HEK293 (cell line): ENCODE measurements around the gene LYPLA2.
"Not testable (repeated sequence)": the region's sequence is repeated elsewhere in the genome, so short reads cannot be mapped to it uniquely, and the experiment has no call there.

ENCODE experiments used
- CTCF ChIA-PET: fragments of 350-600 bp; formaldehyde crosslinking; extraction: SDS; loops from one replicate; lab custom pipeline; 2021; ENCODE audit warnings: antibody characterized with exemption; lab: Yijun Ruan, JAX
- POLR2A ChIA-PET: fragments of 300-600 bp; formaldehyde crosslinking; extraction: SDS; loops from one replicate; lab custom pipeline; 2020; ENCODE audit warnings: antibody characterized with exemption, inconsistent platforms; lab: Yijun Ruan, JAX
- H3K27ac ChIP-seq: fragments of 200-500 bp; sonication (Bioruptor generic); 2 replicates; pipeline ENCODE4 v1.5.1; 2014; ENCODE audit warnings: low read depth, low read length, control low read depth, inconsistent platforms; ENCODE audit errors: extremely low read depth
- H3K36me3 ChIP-seq, 2 experiments: fragments of 200-500 bp in 1 of 2; sonication (Bioruptor generic) in 1 of 2; 1 replicate in 1 of 2; 2 replicates in 1 of 2; pipeline ENCODE4 v1.5.1; 2014 to 2017; ENCODE audit warnings: inconsistent platforms in 2 of 2, low read length in 2 of 2; ENCODE audit not compliant: control insufficient read depth in 2 of 2, insufficient read depth in 1 of 2
- H3K4me1 ChIP-seq: fragments of 200-500 bp; sonication (Bioruptor generic); 2 replicates; pipeline ENCODE4 v1.5.1; 2014; ENCODE audit warnings: mild to moderate bottlenecking, low read length, inconsistent platforms; ENCODE audit not compliant: control insufficient read depth, insufficient read depth
- H3K4me3 ChIP-seq: 2 replicates; pipeline ENCODE4 v1.5.1; 2011; ENCODE audit warnings: low read depth, mild to moderate bottlenecking, control low read depth, low read length, moderate library complexity
- H3K9me3 ChIP-seq: fragments of 200-500 bp; sonication (Bioruptor generic); 2 replicates; pipeline ENCODE4 v1.5.1; 2014; ENCODE audit warnings: low read depth, low read length, inconsistent platforms; ENCODE audit not compliant: control insufficient read depth, insufficient read depth
- GLI2 ChIP-seq: fragments of 450-650 bp; formaldehyde crosslinking; IDR thresholded peaks from 2 replicates; pipeline ENCODE4; 2017; ENCODE audit warnings: missing biosample characterization, missing genetic modification characterization, low read depth, borderline replicate concordance
- GLIS1 ChIP-seq: fragments of 450-650 bp; formaldehyde crosslinking; IDR thresholded peaks from 2 replicates; pipeline ENCODE4 v1.5.1; 2016; ENCODE audit warnings: missing biosample characterization, missing genetic modification characterization
- HOXD13 ChIP-seq: sonication (generic); formaldehyde crosslinking; IDR thresholded peaks from 2 replicates; pipeline ENCODE4 v1.8.0; 2022; ENCODE audit warnings: missing genetic modification reagents, borderline replicate concordance
- KLF16 ChIP-seq: fragments of 450-650 bp; formaldehyde crosslinking; IDR thresholded peaks from 2 replicates; pipeline ENCODE4 v1.5.1; 2017; ENCODE audit warnings: missing biosample characterization, missing genetic modification characterization
- RBAK ChIP-seq: fragments of 450-650 bp; formaldehyde crosslinking; IDR thresholded peaks from 2 replicates; pipeline ENCODE4 v1.5.1; 2016; ENCODE audit warnings: missing biosample characterization, missing genetic modification characterization
- SCRT2 ChIP-seq: fragments of 450-650 bp; formaldehyde crosslinking; IDR thresholded peaks from 2 replicates; pipeline ENCODE4 v1.5.1; 2016; ENCODE audit warnings: missing biosample characterization, missing genetic modification characterization
- SP7 ChIP-seq: fragments of 450-650 bp; formaldehyde crosslinking; IDR thresholded peaks from 2 replicates; pipeline ENCODE4 v1.5.1; 2016; ENCODE audit warnings: missing biosample characterization, missing genetic modification characterization
- TRIM28 ChIP-seq: IDR thresholded peaks from 2 replicates; pipeline ENCODE4 v1.6.1; 2011; ENCODE audit warnings: low read length, control low read depth, borderline replicate concordance
- ZBTB17 ChIP-seq: fragments of 450-650 bp; formaldehyde crosslinking; IDR thresholded peaks from 2 replicates; pipeline ENCODE4 v1.5.1; 2016; ENCODE audit warnings: missing biosample characterization, missing genetic modification characterization
- ZBTB7A ChIP-seq: fragments of 450-650 bp; formaldehyde crosslinking; IDR thresholded peaks from 2 replicates; pipeline ENCODE4 v1.5.1; 2016; ENCODE audit warnings: low read depth, missing biosample characterization, missing genetic modification characterization
- ZNF133 ChIP-seq: fragments of 450-650 bp; formaldehyde crosslinking; IDR thresholded peaks from 2 replicates; pipeline ENCODE4 v1.5.1; 2016; ENCODE audit warnings: missing biosample characterization, missing genetic modification characterization
- ZNF140 ChIP-seq: fragments of 450-650 bp; formaldehyde crosslinking; IDR thresholded peaks from 2 replicates; pipeline ENCODE4 v1.5.1; 2016; ENCODE audit warnings: missing biosample characterization, missing genetic modification characterization
- ZNF223 ChIP-seq: fragments of 450-650 bp; formaldehyde crosslinking; IDR thresholded peaks from 2 replicates; pipeline ENCODE4 v1.5.1; 2016; ENCODE audit warnings: missing biosample characterization, missing genetic modification characterization
- ZNF24 ChIP-seq: fragments of 450-650 bp; formaldehyde crosslinking; IDR thresholded peaks from 2 replicates; pipeline ENCODE4 v1.5.1; 2016; ENCODE audit warnings: missing biosample characterization, missing genetic modification characterization
- ZNF302 ChIP-seq: fragments of 450-650 bp; formaldehyde crosslinking; IDR thresholded peaks from 2 replicates; pipeline ENCODE4 v1.5.1; 2016; ENCODE audit warnings: missing biosample characterization, missing genetic modification characterization, low read depth
- ZNF335 ChIP-seq: fragments of 450-650 bp; formaldehyde crosslinking; conservative IDR thresholded peaks from 2 replicates; pipeline ENCODE4 v1.5.1; 2016; ENCODE audit warnings: missing biosample characterization, missing genetic modification characterization
- ZNF366 ChIP-seq: fragments of 450-650 bp; formaldehyde crosslinking; conservative IDR thresholded peaks from 2 replicates; pipeline ENCODE4 v1.5.1; 2016; ENCODE audit warnings: missing biosample characterization, missing genetic modification characterization
- ZNF391 ChIP-seq: fragments of 450-650 bp; formaldehyde crosslinking; IDR thresholded peaks from 2 replicates; pipeline ENCODE4 v1.5.1; 2016; ENCODE audit warnings: low read depth, missing biosample characterization, missing genetic modification characterization, borderline replicate concordance
- ZNF394 ChIP-seq: fragments of 450-650 bp; formaldehyde crosslinking; IDR thresholded peaks from 2 replicates; pipeline ENCODE4 v1.5.1; 2016; ENCODE audit warnings: missing biosample characterization, missing genetic modification characterization, mild to moderate bottlenecking, moderate library complexity, borderline replicate concordance
- ZNF571 ChIP-seq: fragments of 450-650 bp; formaldehyde crosslinking; IDR thresholded peaks from 2 replicates; pipeline ENCODE4 v1.5.0; 2017; ENCODE audit warnings: missing biosample characterization, missing genetic modification characterization
- ZNF596 ChIP-seq: fragments of 450-650 bp; IDR thresholded peaks from 2 replicates; pipeline ENCODE4 v1.5.0; 2018; ENCODE audit warnings: missing biosample characterization, mild to moderate bottlenecking, missing genetic modification characterization, moderate library complexity
- ZNF600 ChIP-seq: fragments of 450-650 bp; formaldehyde crosslinking; IDR thresholded peaks from 2 replicates; pipeline ENCODE4 v1.5.1; 2016; ENCODE audit warnings: missing biosample characterization, missing genetic modification characterization
- ZNF792 ChIP-seq: fragments of 450-650 bp; formaldehyde crosslinking; IDR thresholded peaks from 2 replicates; pipeline ENCODE4 v1.5.1; 2016; ENCODE audit warnings: missing biosample characterization, missing genetic modification characterization
- ZNF830 ChIP-seq: fragments of 450-650 bp; IDR thresholded peaks from 2 replicates; pipeline ENCODE4 v1.5.0; 2018; ENCODE audit warnings: missing biosample characterization, missing genetic modification characterization, low read depth, mild to moderate bottlenecking, moderate library complexity
- ZSCAN23 ChIP-seq: fragments of 450-650 bp; formaldehyde crosslinking; IDR thresholded peaks from 2 replicates; pipeline ENCODE4 v1.5.1; 2016; ENCODE audit warnings: missing biosample characterization, missing genetic modification characterization
- TF ChIP-seq, protein P1 (sequence below): fragments of 450-650 bp; formaldehyde crosslinking; conservative IDR thresholded peaks from 2 replicates; pipeline ENCODE4 v1.5.1; 2016; ENCODE audit warnings: low read depth, missing biosample characterization, missing genetic modification characterization
- TF ChIP-seq, protein P2 (sequence below): fragments of 450-650 bp; formaldehyde crosslinking; IDR thresholded peaks from 2 replicates; pipeline ENCODE4 v1.5.1; 2016; ENCODE audit warnings: missing biosample characterization, missing genetic modification characterization
- TF ChIP-seq, protein P3 (sequence below): fragments of 450-650 bp; formaldehyde crosslinking; IDR thresholded peaks from 2 replicates; pipeline ENCODE4 v1.5.1; 2016; ENCODE audit warnings: missing biosample characterization, missing genetic modification characterization

The LYPLA2 gene

GRCh38 chr1:23827717-23828116 lies 36.8 kb downstream of the LYPLA2 start:
- ChIA-PET POLR2A (no interaction called here), CTCF (interaction anchor here (0.6 kb wide), 1 partner anchor 18 kb away, joined by 3 read pairs; no protein-coding TSS in a partner anchor)
- Histone ChIP-seq H3K9me3 (no peaks in the 10 kb centered on the region), H3K4me1 (no peaks in the 10 kb centered on the region), H3K27ac (no peak overlapping the region), H3K36me3 (no peaks in the 10 kb centered on the region), H3K4me3 (no peak overlapping the region)
- TF ChIP-seq ZNF133 (tag by site-specific recombination) (no peak), ZSCAN23 (tag by site-specific recombination) (no peak), RBAK (tag by site-specific recombination) (no peak), ZNF223 (tag by site-specific recombination) (no peak), HOXD13 (no peak), ZNF792 (tag by site-specific recombination) (no peak), SCRT2 (tag by site-specific recombination) (no peak), KLF16 (tag by site-specific recombination) (no peak), ZNF140 (tag by site-specific recombination) (no peak), GLI2 (no peak), ZNF596 (tag by site-specific recombination) (no peak), ZNF830 (tag by site-specific recombination) (no peak), ZNF302 (tag by site-specific recombination) (no peak), TRIM28 (no peak), SP7 (tag by site-specific recombination) (no peak), ZNF571 (tag by site-specific recombination) (no peak), ZBTB7A (no peak)
- TF ChIP-seq, protein P1, sequence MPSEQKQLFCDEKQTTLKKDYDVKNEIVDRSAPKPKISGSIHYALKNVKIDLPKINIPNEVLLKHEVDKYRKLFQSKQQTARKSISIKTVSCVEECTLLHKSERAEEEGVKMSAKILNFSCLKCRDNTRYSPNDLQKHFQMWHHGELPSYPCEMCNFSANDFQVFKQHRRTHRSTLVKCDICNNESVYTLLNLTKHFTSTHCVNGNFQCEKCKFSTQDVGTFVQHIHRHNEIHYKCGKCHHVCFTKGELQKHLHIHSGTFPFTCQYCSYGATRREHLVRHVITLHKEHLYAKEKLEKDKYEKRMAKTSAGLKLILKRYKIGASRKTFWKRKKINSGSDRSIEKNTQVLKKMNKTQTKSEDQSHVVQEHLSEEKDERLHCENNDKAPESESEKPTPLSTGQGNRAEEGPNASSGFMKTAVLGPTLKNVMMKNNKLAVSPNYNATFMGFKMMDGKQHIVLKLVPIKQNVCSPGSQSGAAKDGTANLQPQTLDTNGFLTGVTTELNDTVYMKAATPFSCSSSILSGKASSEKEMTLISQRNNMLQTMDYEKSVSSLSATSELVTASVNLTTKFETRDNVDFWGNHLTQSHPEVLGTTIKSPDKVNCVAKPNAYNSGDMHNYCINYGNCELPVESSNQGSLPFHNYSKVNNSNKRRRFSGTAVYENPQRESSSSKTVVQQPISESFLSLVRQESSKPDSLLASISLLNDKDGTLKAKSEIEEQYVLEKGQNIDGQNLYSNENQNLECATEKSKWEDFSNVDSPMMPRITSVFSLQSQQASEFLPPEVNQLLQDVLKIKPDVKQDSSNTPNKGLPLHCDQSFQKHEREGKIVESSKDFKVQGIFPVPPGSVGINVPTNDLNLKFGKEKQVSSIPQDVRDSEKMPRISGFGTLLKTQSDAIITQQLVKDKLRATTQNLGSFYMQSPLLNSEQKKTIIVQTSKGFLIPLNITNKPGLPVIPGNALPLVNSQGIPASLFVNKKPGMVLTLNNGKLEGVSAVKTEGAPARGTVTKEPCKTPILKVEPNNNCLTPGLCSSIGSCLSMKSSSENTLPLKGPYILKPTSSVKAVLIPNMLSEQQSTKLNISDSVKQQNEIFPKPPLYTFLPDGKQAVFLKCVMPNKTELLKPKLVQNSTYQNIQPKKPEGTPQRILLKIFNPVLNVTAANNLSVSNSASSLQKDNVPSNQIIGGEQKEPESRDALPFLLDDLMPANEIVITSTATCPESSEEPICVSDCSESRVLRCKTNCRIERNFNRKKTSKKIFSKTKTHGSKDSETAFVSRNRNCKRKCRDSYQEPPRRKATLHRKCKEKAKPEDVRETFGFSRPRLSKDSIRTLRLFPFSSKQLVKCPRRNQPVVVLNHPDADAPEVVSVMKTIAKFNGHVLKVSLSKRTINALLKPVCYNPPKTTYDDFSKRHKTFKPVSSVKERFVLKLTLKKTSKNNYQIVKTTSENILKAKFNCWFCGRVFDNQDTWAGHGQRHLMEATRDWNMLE (tag by site-specific recombination) = no peak
- TF ChIP-seq, protein P2, sequence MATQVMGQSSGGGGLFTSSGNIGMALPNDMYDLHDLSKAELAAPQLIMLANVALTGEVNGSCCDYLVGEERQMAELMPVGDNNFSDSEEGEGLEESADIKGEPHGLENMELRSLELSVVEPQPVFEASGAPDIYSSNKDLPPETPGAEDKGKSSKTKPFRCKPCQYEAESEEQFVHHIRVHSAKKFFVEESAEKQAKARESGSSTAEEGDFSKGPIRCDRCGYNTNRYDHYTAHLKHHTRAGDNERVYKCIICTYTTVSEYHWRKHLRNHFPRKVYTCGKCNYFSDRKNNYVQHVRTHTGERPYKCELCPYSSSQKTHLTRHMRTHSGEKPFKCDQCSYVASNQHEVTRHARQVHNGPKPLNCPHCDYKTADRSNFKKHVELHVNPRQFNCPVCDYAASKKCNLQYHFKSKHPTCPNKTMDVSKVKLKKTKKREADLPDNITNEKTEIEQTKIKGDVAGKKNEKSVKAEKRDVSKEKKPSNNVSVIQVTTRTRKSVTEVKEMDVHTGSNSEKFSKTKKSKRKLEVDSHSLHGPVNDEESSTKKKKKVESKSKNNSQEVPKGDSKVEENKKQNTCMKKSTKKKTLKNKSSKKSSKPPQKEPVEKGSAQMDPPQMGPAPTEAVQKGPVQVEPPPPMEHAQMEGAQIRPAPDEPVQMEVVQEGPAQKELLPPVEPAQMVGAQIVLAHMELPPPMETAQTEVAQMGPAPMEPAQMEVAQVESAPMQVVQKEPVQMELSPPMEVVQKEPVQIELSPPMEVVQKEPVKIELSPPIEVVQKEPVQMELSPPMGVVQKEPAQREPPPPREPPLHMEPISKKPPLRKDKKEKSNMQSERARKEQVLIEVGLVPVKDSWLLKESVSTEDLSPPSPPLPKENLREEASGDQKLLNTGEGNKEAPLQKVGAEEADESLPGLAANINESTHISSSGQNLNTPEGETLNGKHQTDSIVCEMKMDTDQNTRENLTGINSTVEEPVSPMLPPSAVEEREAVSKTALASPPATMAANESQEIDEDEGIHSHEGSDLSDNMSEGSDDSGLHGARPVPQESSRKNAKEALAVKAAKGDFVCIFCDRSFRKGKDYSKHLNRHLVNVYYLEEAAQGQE (tag by site-specific recombination) = no peak

- H3K4me3 ChIP-seq = not testable (repeated sequence)
- ChIA-PET CTCF (interaction anchor here (0.7 kb wide), 2 partner anchors 32 to 269 kb away, joined by 3 to 8 read pairs; no protein-coding TSS in a partner anchor), POLR2A (interaction anchor here (1.0 kb wide), 1 partner anchor 9 kb away, joined by 6 read pairs; the partner anchor contains the start of gene HMGCL)
- peak; percentile 72; the same call in 1 of the 2 replicates for TF ChIP-seq ZNF600
- TF ChIP-seq ZNF24 = 0 out of 2 replicates have a peak, but pooled peaks have one; percentile 18
- TF ChIP-seq GLIS1 (tag by site-specific recombination) = peak; percentile 44; the same call in 1 of the 2 replicates
- TF ChIP-seq ZNF366 (tag by site-specific recombination) = peak; percentile 71
- peak; percentile 35; the same call in 1 of the 2 replicates for TF ChIP-seq ZNF335 (tag by site-specific recombination)
- TF ChIP-seq, protein P3, sequence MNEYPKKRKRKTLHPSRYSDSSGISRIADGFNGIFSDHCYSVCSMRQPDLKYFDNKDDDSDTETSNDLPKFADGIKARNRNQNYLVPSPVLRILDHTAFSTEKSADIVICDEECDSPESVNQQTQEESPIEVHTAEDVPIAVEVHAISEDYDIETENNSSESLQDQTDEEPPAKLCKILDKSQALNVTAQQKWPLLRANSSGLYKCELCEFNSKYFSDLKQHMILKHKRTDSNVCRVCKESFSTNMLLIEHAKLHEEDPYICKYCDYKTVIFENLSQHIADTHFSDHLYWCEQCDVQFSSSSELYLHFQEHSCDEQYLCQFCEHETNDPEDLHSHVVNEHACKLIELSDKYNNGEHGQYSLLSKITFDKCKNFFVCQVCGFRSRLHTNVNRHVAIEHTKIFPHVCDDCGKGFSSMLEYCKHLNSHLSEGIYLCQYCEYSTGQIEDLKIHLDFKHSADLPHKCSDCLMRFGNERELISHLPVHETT (tag by site-specific recombination) = 0 out of 2 replicates have a peak, but pooled peaks have one; percentile 22
- peak; percentile 76 for TF ChIP-seq ZBTB17
- TF ChIP-seq ZNF394 (tag by site-specific recombination) = peak; percentile 83; the same call in 1 of the 2 replicates
- TF ChIP-seq ZNF391 (tag by site-specific recombination) = 0 out of 2 replicates have a peak, but pooled peaks have one; percentile 47
Observed at GRCh38 chr1:23834156-23834555, 43.2 kb downstream of the LYPLA2 start.

More at GRCh38 chr1:23834156-23834555, 43.2 kb downstream of the LYPLA2 start:
- H3K4me1 ChIP-seq, H3K9me3 ChIP-seq, H3K27ac ChIP-seq, H3K36me3 ChIP-seq: not testable (repeated sequence)
